Peyer's patch (tissue), 4 donors: ENCODE data around the gene EXOC4. TPM values are rescaled to one million over a fixed set of nuclear protein-coding genes. Genes with fewer than 3 reads are reported as not detected.

Experiments used
- DNase-seq, 3 donors: peaks; one replicate each; pipeline ENCODE4 v3.0.0-alpha.2; 2017 to 2019
- H3K27ac ChIP-seq, 4 donors: fragments of 200-600 bp; sonication (generic); one replicate each; pipeline ENCODE4 v1.5.1; 2016 to 2019
- H3K27me3 ChIP-seq, 2 donors: fragments of 200-600 bp; sonication (generic); one replicate each; pipeline ENCODE4 v1.5.1; 2019
- H3K36me3 ChIP-seq, 3 donors: fragments of 200-600 bp; sonication (generic); one replicate each; pipeline ENCODE4 v1.5.1; 2016 to 2019
- H3K4me1 ChIP-seq, 4 donors: fragments of 200-600 bp; sonication (generic); one replicate each; pipeline ENCODE4 v1.5.1; 2016 to 2019
- H3K4me3 ChIP-seq, 4 donors: fragments of 200-600 bp; sonication (generic); 1 replicate in 3 of 4; 2 replicates in 1 of 4; pipeline ENCODE4 v1.5.1; 2016 to 2019; ENCODE audit warnings: mild to moderate bottlenecking in 1 of 4
- H3K9me3 ChIP-seq, 4 donors: fragments of 200-600 bp; sonication (generic); one replicate each; pipeline ENCODE4 v1.5.1; 2016 to 2019; ENCODE audit warnings: mild to moderate bottlenecking in 1 of 4
- POLR2A ChIP-seq, 2 donors: fragments of 450-650 bp; IDR thresholded peaks; one replicate each; pipeline ENCODE4 v1.5.1; 2017; ENCODE audit warnings: antibody characterized with exemption in 2 of 2, mild to moderate bottlenecking in 2 of 2, moderate library complexity in 2 of 2
- total RNA-seq, 4 donors: library from RNA; depleted of rRNA; stranded (reverse); fragments of >200 nt; gene quantifications; one replicate each; pipeline ENCODE4 v1.1.0, GENCODE V29; 2016
- TF ChIP-seq, protein P1 (sequence below), 6 experiments: fragments of 450-650 bp in 4 of 6; fragments of 200-600 bp in 2 of 6; sonication (generic) in 1 of 6; IDR thresholded peaks; one replicate each; pipeline ENCODE4 v1.5.1; 2017 to 2019; ENCODE audit warnings: antibody characterized with exemption in 6 of 6, mild to moderate bottlenecking in 3 of 6, moderate library complexity in 1 of 6

Gene EXOC4
- total RNA-seq, 4 donors from 2014 or later = 128 to 502 (median 141) TPM

DNA sequence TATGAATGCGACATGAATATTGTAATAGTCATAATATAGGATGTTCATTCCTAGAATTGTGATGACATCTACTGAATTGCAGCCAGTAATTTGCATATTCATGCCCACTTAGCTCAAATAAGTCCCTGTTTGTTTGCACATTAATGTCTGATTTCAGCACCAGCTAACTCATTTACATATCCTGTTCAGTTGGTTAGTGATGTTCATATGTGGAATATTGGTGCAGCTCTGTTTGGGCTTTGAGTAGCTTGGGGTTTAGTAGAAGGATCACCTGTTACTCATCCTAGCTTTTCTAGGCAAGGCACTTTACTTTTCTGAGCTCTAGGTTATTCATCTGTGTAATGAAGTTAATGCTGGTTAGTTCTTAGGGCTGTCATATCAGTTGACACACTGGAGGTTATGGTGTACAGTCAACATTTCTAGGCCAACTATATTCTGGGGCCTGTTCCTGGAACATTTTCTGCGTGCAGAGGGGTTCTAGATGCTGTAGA lies 238.4 kb downstream of the EXOC4 start:
- Histone ChIP-seq H3K4me1 (no peaks in the 10 kb centered on the region), H3K9me3 (no peaks in the 10 kb centered on the region), H3K27ac (no peak overlapping the region), H3K4me3 (no peak overlapping the region), H3K36me3 (no peaks in the 10 kb centered on the region), H3K27me3 (no peaks in the 10 kb centered on the region)
- DNase-seq = no peak
- TF ChIP-seq POLR2A (IDR thresholded peaks at IDR 0.05) = no peak
- TF ChIP-seq, protein P1, sequence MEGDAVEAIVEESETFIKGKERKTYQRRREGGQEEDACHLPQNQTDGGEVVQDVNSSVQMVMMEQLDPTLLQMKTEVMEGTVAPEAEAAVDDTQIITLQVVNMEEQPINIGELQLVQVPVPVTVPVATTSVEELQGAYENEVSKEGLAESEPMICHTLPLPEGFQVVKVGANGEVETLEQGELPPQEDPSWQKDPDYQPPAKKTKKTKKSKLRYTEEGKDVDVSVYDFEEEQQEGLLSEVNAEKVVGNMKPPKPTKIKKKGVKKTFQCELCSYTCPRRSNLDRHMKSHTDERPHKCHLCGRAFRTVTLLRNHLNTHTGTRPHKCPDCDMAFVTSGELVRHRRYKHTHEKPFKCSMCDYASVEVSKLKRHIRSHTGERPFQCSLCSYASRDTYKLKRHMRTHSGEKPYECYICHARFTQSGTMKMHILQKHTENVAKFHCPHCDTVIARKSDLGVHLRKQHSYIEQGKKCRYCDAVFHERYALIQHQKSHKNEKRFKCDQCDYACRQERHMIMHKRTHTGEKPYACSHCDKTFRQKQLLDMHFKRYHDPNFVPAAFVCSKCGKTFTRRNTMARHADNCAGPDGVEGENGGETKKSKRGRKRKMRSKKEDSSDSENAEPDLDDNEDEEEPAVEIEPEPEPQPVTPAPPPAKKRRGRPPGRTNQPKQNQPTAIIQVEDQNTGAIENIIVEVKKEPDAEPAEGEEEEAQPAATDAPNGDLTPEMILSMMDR (IDR thresholded peaks at IDR 0.05) = no peak

DNA sequence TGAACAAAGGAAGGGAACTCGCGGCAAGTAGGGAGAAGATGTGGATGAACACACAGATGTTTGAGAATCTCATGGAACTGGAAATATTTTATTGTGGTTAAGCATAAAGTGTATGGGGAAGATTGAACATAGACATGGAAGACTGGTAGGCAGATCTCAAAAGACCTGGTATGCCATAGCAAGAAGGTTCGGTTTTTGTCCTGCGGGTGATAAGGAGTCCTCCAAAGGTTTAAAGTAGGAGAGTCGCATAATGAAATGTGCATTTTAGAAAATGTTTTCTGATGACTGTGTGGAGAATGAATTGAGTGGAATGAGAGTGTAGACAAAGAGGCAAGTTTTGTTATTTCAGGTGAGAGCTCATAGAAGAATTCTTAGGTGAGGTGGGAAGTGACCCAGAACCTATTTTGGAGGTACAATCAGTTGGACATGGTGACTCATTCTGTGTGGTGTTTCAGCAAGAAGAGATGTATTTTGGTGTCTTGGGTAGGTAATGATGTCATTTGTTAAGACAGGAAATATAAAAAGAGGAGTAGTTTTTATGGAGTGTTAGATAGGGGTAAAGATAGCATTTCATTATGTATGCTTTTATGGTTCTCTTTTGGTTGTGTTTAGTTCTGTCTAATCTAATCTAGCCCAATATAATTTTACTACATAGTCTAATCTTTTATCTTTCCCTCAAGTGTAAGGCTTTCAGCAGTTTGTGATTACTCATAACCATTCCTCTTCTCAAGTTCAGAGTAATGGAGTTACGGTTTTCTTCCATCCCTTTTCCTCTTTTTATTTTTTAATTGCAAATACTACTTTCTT lies 239.2 kb downstream of the EXOC4 start:
- Histone ChIP-seq H3K4me1 (no peaks in the 10 kb centered on the region), H3K9me3 (no peaks in the 10 kb centered on the region), H3K27me3 (no peaks in the 10 kb centered on the region), H3K36me3 (no peaks in the 10 kb centered on the region), H3K4me3 (no peak overlapping the region), H3K27ac (no peak overlapping the region)
- no peak for DNase-seq
- no peak for TF ChIP-seq POLR2A (IDR thresholded peaks at IDR 0.05)
- TF ChIP-seq, protein P1 (IDR thresholded peaks at IDR 0.05) = no peak

DNA sequence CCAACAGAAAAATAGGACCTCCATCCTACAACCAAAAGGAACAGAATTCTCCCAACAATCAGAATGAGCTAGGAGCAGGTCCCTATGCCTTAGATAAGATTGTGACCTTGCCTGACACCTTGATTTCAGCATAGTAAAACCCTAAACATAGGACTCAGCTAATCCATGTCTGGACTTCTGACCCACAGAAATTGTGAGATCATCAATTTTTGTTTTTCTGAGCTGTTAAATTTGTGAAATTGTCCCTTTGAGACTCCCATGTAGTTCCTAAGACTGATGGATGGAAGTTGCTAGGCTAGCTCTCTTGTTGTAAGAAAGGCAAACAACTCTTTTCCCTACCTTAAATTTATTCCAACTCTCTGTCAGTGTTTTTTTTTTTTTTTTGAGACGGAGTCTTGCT lies 244.2 kb downstream of the EXOC4 start:
- DNase-seq = no peak
- Histone ChIP-seq H3K9me3 (no peaks in the 10 kb centered on the region), H3K4me3 (no peak overlapping the region), H3K36me3 (no peaks in the 10 kb centered on the region), H3K27me3 (no peaks in the 10 kb centered on the region), H3K27ac (no peak overlapping the region), H3K4me1 (no peaks in the 10 kb centered on the region)
- TF ChIP-seq POLR2A (IDR thresholded peaks at IDR 0.05) = no peak

DNA sequence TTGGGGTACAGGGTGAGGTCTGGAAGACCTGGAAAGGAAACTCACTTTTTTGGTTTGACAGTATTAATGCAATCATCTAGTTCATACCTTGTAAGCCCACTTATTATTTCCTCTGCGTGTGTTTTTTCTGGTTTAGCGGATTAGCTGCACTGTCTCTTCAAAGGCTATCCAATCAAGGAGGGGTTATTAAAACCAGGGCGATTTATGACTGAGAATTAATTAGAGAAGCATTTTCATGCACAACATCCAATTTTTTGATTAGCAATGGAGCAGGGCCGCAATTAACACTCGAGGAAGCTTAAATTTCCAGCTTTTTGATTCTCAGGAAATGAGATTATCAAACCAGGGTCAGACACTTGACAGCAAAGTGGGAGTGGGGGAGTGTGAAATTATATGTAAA lies 248.9 kb downstream of the EXOC4 start:
- DNase-seq = no peak
- H3K36me3 ChIP-seq = no peaks in the 10 kb centered on the region
- H3K4me1 ChIP-seq = no peaks in the 10 kb centered on the region
- no peaks in the 10 kb centered on the region for H3K27me3 ChIP-seq
- TF ChIP-seq, protein P1 (IDR thresholded peaks at IDR 0.05) = no peak
- TF ChIP-seq POLR2A (IDR thresholded peaks at IDR 0.05) = no peak
- no peak overlapping the region for H3K4me3 ChIP-seq
- H3K9me3 ChIP-seq = no peaks in the 10 kb centered on the region
- no peak overlapping the region for H3K27ac ChIP-seq

DNA sequence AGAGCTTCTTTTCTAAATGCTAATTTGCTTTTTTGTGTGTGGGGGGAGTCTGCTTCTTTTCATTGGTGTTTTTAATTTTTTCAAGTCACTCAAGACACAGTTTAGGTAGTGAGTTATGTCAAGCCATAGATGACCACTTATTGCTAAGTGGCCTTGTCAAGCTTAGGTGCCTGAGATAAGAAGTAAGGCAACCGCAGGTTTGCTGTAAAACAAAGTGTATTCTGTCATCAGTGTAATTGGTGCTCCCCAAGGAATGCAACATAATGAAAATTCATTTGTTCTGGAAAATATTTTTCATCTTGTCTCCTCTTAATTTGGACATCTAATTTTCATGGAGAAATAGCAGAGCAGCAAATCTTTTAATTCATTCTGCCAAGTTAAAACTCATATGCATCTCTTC lies 249.6 kb downstream of the EXOC4 start:
- no peak for TF ChIP-seq POLR2A (IDR thresholded peaks at IDR 0.05)
- TF ChIP-seq, protein P1 (IDR thresholded peaks at IDR 0.05) = no peak
- no peak for DNase-seq
- H3K36me3 ChIP-seq = no peaks in the 10 kb centered on the region
- no peak overlapping the region for H3K4me3 ChIP-seq
- no peaks in the 10 kb centered on the region for H3K27me3 ChIP-seq
- no peaks in the 10 kb centered on the region for H3K9me3 ChIP-seq
- no peak overlapping the region for H3K27ac ChIP-seq
- H3K4me1 ChIP-seq = no peaks in the 10 kb centered on the region

DNA sequence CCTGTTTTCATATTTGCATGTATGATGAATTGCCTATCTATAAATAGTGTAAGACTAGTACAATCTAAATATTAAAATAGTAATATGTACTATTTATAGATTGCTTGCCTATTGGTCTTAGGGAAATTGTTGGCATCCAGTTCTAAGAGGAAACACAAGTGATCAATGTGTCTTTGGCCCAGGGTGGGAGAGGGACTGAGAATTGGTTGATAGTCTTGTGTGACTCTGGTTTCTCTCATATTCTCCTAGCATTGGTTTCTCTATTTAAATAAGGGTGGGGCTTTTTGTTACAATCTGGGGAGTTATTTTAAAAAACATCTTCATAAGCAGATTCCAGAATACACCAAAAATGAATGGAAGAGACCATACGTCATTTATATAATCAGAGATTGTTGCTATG lies 250.1 kb downstream of the EXOC4 start:
- Histone ChIP-seq H3K27ac (no peak overlapping the region), H3K27me3 (no peaks in the 10 kb centered on the region), H3K4me1 (no peaks in the 10 kb centered on the region), H3K4me3 (no peak overlapping the region), H3K36me3 (no peaks in the 10 kb centered on the region), H3K9me3 (no peaks in the 10 kb centered on the region)
- DNase-seq = no peak
- TF ChIP-seq POLR2A (IDR thresholded peaks at IDR 0.05) = no peak
- TF ChIP-seq, protein P1 (IDR thresholded peaks at IDR 0.05) = no peak
